ENCODE data around the gene SLC2A4RG. TPM values are rescaled to one million over a fixed set of nuclear protein-coding genes. Genes with fewer than 3 reads are reported as not detected.

SLC2A4RG gene
- total RNA-seq, 2 experiments from 2014 or later, result 123 to 125 TPM

DNA sequence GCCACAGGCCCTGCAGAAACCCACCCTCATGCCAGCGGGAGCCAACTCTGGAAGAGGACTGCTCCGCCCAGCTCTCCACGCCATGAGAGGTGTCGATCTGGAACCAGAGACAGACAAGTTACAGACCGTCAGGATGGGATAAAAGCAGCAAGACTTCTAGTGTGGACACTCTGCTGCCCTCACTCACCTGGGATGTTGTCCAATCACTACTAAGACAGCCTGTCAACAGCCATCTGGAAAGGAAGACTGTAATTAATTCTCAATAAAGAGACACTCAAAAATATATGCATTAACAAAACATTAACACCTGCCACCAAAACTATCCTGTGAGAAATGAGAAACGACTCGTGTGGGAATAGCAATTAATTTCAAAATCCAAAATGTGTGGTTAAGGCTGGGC lies 28.3 kb downstream of the SLC2A4RG start:
- no peak overlapping the region for H3K4me3 Mint-ChIP-seq
- H3K27me3 ChIP-seq (ENCODE audit: control insufficient read depth in 1 of 2, insufficient read depth in 2 of 2, low read length in 2 of 2), result no peaks in the 10 kb centered on the region
- no peaks in the 10 kb centered on the region for H3K36me3 Mint-ChIP-seq (ENCODE audit: low read depth)
- no peaks in the 10 kb centered on the region for H3K27me3 Mint-ChIP-seq
- ATAC-seq (ENCODE audit: poor library complexity) (no peak), DNase-seq (no peak)
- H3K9me3 Mint-ChIP-seq, result no peaks in the 10 kb centered on the region
- POLR2A ChIA-PET, result no interaction called here
- no peaks in the 10 kb centered on the region for H3K36me3 ChIP-seq (ENCODE audit: insufficient read depth, low read length)
- TF ChIP-seq, protein P1, sequence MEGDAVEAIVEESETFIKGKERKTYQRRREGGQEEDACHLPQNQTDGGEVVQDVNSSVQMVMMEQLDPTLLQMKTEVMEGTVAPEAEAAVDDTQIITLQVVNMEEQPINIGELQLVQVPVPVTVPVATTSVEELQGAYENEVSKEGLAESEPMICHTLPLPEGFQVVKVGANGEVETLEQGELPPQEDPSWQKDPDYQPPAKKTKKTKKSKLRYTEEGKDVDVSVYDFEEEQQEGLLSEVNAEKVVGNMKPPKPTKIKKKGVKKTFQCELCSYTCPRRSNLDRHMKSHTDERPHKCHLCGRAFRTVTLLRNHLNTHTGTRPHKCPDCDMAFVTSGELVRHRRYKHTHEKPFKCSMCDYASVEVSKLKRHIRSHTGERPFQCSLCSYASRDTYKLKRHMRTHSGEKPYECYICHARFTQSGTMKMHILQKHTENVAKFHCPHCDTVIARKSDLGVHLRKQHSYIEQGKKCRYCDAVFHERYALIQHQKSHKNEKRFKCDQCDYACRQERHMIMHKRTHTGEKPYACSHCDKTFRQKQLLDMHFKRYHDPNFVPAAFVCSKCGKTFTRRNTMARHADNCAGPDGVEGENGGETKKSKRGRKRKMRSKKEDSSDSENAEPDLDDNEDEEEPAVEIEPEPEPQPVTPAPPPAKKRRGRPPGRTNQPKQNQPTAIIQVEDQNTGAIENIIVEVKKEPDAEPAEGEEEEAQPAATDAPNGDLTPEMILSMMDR (IDR thresholded peaks at IDR 0.05), result no peak
- CTCF ChIA-PET, result interaction anchor here (1.2 kb wide), 1 partner anchor 18 kb away, joined by 5 read pairs; no protein-coding TSS in a partner anchor
- H3K4me1 Mint-ChIP-seq (ENCODE audit: low read depth), result no peaks in the 10 kb centered on the region
- intact Hi-C loops (cut with DNase I, micrococcal nuclease), result no loop called here
- no peak overlapping the region for H3K27ac Mint-ChIP-seq
- H3K9me3 ChIP-seq (ENCODE audit: control insufficient read depth in 1 of 2, insufficient read depth in 1 of 2, low read length in 2 of 2), result no peaks in the 10 kb centered on the region
- H3K27ac ChIP-seq (ENCODE audit: low read depth in 1 of 2, low read length in 2 of 2), result no peak overlapping the region
- no peak overlapping the region for H3K4me3 ChIP-seq (ENCODE audit: low read length)
- H3K4me1 ChIP-seq (ENCODE audit: insufficient read depth, low read length), result no peaks in the 10 kb centered on the region

DNA sequence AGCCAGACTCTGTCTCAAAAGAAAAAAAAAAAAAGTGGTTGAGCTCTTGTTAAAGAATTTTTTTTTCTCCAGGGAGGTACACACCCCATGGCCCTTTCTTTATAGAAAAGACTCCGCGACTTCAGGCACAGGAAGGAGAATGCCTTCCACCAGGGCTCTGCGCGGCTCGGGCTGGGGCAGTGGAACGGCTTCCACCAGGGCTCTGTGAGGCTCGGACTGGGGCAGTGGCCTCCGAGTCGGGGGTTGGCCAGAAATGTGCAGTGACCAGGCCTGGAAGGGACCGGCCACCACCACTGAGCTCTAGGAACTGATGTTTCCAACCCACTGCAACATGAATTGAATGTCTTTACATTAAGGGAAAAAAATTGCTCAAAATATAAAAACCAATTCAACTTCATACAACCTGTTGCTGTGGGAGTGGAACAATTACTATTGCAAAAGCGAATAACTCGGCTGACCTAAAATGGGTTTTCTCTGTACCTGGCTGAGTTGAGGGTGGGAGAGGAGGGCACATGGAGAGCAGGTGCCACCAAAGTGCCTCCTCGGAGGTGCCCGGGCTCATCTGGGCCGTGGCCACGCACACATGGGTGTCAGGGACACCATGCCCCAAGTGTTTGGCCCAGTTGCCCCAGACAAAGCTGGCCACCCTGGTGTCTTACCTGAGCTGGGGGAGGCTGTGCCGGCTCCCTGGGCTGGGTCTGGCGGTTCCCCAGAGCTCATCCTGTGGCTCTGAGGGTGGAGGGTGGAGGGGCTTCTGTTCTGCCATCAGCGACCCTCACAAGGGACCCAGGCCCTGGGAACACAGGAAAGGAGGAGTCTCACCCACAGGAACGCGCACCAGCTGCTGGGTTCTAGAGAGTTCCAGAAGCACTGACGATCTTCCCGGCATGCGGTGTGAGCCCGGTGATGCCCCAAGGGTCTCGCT lies 29.3 kb downstream of the SLC2A4RG start:
- Mint-ChIP-seq H3K9me3 (no peaks in the 10 kb centered on the region), H3K36me3 (ENCODE audit: low read depth) (no peaks in the 10 kb centered on the region), H3K27me3 (no peaks in the 10 kb centered on the region), H3K4me3 (no peak overlapping the region), H3K4me1 (ENCODE audit: low read depth) (no peaks in the 10 kb centered on the region), H3K27ac (no peak overlapping the region)
- Histone ChIP-seq H3K9me3 (ENCODE audit: control insufficient read depth in 1 of 2, insufficient read depth in 1 of 2, low read length in 2 of 2) (no peaks in the 10 kb centered on the region), H3K27ac (ENCODE audit: low read depth in 1 of 2, low read length in 2 of 2) (no peak overlapping the region), H3K36me3 (ENCODE audit: insufficient read depth, low read length) (no peaks in the 10 kb centered on the region), H3K27me3 (ENCODE audit: control insufficient read depth in 1 of 2, insufficient read depth in 2 of 2, low read length in 2 of 2) (no peaks in the 10 kb centered on the region), H3K4me3 (ENCODE audit: low read length) (no peak overlapping the region), H3K4me1 (ENCODE audit: insufficient read depth, low read length) (peaks cover 3% of the 10 kb centered on the region)
- DNase-seq, result no peak
- intact Hi-C loops (cut with DNase I, micrococcal nuclease), result no loop called here
- POLR2A ChIA-PET, result no interaction called here
- ATAC-seq (ENCODE audit: poor library complexity), result no peak
- TF ChIP-seq, protein P1 (IDR thresholded peaks at IDR 0.05), result no peak
- CTCF ChIA-PET, result no interaction called here

DNA sequence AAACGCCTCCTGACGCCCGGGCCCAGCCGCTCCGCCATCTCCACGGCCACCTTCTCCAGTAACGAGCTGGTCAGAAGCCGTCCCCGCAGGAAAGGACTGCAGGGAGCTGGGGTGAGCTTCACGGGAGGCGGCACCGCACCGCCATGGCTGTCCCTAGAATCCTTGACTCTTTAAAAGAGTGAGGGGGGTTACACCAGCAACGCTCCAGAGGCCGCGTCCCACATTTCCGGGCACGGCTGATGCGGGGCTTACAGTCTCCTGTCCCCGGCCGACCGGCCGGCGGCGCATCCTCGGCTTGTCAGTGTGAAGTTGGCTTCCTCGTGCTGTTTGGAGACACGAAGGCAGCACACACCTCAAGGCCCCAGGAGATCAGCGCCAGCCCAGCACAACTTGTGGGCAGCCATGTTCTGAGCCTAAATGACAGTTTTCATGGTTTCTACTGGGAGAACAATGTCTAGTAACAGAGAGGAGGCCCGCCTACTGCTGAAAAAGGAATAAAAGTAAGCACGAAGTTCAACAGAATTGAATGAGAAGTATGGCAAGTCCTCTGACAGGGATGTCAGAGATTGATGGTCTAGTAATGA lies 30.4 kb downstream of the SLC2A4RG start:
- intact Hi-C loops (cut with DNase I, micrococcal nuclease), result no loop called here

More for the DNA sequence above, 30.4 kb downstream of the SLC2A4RG start:
- Mint-ChIP-seq H3K9me3 (no peaks in the 10 kb centered on the region), H3K4me3 (no peak overlapping the region), H3K27ac (no peak overlapping the region), H3K36me3 (ENCODE audit: low read depth) (no peaks in the 10 kb centered on the region), H3K27me3 (no peaks in the 10 kb centered on the region), H3K4me1 (ENCODE audit: low read depth) (peaks cover 5% of the 10 kb centered on the region)
- ATAC-seq (ENCODE audit: poor library complexity), result no peak
- no peak for DNase-seq
- Histone ChIP-seq H3K27ac (ENCODE audit: low read depth in 1 of 2, low read length in 2 of 2) (no peak overlapping the region), H3K27me3 (ENCODE audit: control insufficient read depth in 1 of 2, insufficient read depth in 2 of 2, low read length in 2 of 2) (no peaks in the 10 kb centered on the region), H3K9me3 (ENCODE audit: control insufficient read depth in 1 of 2, insufficient read depth in 1 of 2, low read length in 2 of 2) (no peaks in the 10 kb centered on the region), H3K4me3 (ENCODE audit: low read length) (no peak overlapping the region), H3K36me3 (ENCODE audit: insufficient read depth, low read length) (no peaks in the 10 kb centered on the region), H3K4me1 (ENCODE audit: insufficient read depth, low read length) (peaks cover 4% of the 10 kb centered on the region)
- TF ChIP-seq, protein P1 (IDR thresholded peaks at IDR 0.05), result no peak
- ChIA-PET POLR2A (no interaction called here), CTCF (no interaction called here)
